Neural progenitor cell (in vitro differentiated cells): Measurements from ENCODE around the gene KIRREL3.

Experiments
- EZH2phosphoT487 ChIP-seq: fragments of 200-600 bp; sonication (generic); IDR thresholded peaks from 2 replicates; pipeline ENCODE4 v1.6.1; 2017; ENCODE audit warnings: antibody characterized with exemption
- TF ChIP-seq, protein P1 (sequence below): fragments of 200-600 bp; sonication (generic); IDR thresholded peaks from 2 replicates; pipeline ENCODE4 v1.5.1; 2017; ENCODE audit warnings: antibody characterized with exemption, mild to moderate bottlenecking

DNA sequence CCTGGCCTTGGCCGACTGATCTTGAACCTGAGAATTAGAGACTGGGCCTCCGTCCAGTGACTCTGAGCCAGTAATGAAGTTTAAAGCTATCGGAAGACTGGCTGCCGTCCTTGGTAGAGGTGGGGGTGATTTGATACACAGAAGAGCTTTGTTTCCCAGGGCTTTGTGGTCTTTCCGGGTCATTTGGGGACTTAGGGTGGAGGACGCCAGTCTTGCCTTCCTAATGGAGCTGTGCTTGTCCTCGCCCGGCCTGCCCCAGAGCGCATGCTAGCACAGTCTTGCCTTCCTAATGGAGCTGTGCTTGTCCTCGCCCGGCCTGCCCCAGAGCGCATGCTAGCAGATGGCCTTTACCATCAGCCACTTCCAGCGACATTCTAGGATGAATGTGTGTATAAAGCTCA lies 579.3 kb downstream of the KIRREL3 start:
- TF ChIP-seq, protein P1, sequence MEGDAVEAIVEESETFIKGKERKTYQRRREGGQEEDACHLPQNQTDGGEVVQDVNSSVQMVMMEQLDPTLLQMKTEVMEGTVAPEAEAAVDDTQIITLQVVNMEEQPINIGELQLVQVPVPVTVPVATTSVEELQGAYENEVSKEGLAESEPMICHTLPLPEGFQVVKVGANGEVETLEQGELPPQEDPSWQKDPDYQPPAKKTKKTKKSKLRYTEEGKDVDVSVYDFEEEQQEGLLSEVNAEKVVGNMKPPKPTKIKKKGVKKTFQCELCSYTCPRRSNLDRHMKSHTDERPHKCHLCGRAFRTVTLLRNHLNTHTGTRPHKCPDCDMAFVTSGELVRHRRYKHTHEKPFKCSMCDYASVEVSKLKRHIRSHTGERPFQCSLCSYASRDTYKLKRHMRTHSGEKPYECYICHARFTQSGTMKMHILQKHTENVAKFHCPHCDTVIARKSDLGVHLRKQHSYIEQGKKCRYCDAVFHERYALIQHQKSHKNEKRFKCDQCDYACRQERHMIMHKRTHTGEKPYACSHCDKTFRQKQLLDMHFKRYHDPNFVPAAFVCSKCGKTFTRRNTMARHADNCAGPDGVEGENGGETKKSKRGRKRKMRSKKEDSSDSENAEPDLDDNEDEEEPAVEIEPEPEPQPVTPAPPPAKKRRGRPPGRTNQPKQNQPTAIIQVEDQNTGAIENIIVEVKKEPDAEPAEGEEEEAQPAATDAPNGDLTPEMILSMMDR = no peak
- TF ChIP-seq EZH2phosphoT487 = no peak
